ENCODE measurements around the gene GIT2.
A peak's percentile ranks its signal among the peaks of the same experiment; 100 is the strongest.
"Not testable (repeated sequence)": the region's sequence is repeated elsewhere in the genome, so short reads cannot be mapped to it uniquely, and the experiment has no call there.

Gene GIT2

DNA sequence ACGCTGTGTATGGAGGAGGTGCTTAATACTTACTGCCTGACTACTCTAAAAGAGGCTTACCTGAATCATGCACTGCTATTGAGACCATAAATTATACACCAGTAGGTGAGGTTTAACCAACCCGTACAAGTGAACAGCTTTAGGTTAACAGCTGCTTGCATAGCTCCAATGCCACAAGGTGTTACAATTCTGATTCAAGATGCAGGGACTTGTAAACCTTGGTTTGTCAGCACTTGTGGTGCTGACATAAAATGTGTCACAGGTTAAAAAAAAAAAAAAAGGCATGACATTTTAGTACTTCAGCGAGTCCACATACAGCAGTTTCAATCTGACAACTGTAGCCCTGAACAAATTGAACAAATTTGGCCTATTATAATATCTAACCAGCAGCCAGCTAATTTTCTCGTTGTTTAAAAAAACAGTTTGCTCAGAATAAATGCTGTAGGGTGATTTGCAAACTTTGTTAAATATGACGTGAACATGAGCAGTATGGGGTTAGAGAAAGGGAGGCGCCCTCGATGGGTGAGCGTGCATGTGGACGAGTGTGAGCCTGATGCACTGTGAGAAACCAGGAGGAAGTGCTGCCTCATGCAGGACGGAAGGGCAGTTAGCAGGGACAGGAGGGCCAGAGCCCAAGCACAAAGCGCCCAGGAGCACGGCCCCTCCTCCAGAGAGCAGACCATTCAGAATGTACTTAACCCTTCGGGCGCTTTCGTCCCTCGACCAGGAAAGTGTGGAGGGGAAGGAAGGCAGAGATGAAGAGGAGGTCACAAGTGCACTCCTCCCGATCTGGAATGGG lies 51.4 kb downstream of the GIT2 start:
- peak; percentile 27 for DNase-seq (ENCODE audit: low read depth)

GRCh38 chr12:109943811-109944210 lies 52.4 kb downstream of the GIT2 start:
- peak; percentile 35 for DNase-seq (ENCODE audit: low read depth)

- no peak for DNase-seq (ENCODE audit: low read depth)
Observed at GRCh38 chr12:109940339-109940923, 55.7 kb downstream of the GIT2 start.

GRCh38 chr12:109939504-109939903 lies 56.7 kb downstream of the GIT2 start:
- no peak for DNase-seq (ENCODE audit: low read depth)

GRCh38 chr12:109938947-109939346 lies 57.2 kb downstream of the GIT2 start:
- no peak for DNase-seq (ENCODE audit: low read depth)

DNA sequence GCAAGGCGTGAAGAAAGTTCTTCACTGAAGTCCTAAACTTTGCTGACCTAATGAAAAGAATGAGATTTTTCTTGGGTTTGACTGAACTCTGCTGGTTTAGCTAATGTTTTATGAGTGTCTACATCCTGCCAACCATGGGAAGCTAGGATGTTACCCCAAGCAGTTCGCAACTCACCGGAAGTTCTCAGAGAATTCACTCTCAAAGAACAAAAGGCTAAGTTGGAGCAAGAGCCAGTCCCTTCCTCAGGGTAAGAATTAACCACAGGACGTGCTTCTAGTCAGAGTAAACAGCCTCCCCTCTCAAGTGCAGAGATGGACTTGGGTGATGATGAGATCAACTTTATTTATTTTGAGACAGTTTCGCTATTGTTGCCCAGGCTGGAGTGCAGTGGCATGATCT lies 58.8 kb downstream of the GIT2 start:
- DNase-seq (ENCODE audit: low read depth): no peak

- peak; percentile 15 for DNase-seq (ENCODE audit: low read depth)
Observed at GRCh38 chr12:109934026-109934425, 62.1 kb downstream of the GIT2 start.

DNA sequence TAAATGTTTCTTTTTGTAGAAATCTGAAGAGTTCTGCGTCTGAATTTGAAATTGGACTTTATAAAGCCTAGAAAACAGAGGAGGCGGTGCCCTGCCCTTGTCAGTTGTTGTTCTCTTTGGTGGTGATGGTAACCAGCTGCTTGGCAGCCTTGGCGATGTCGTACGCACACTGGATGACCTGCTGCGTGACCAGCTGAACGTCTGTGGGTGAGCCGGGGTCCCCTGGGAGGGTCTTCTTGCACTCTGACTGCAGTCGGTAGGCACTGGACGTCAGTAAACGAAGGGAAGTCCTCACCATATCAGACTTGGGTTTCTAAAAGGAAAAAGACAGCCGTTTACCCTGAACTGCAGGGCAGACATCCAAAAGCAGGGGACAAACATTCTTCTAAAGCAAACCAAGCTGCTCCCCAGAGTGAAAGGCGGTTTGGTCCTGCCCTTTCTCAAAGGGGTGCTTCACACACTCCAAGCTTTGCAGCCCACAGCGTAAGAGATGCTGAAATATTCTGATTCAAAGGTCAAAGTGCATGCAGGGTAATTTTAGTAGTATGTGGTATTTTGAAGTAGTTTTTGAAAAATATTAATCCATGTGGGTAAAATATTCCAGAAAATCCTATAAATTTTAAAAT lies 63.2 kb downstream of the GIT2 start:
- DNase-seq (ENCODE audit: low read depth): no peak

GRCh38 chr12:109931143-109931542 lies 65.0 kb downstream of the GIT2 start:
- DNase-seq (ENCODE audit: low read depth): no peak

DNA sequence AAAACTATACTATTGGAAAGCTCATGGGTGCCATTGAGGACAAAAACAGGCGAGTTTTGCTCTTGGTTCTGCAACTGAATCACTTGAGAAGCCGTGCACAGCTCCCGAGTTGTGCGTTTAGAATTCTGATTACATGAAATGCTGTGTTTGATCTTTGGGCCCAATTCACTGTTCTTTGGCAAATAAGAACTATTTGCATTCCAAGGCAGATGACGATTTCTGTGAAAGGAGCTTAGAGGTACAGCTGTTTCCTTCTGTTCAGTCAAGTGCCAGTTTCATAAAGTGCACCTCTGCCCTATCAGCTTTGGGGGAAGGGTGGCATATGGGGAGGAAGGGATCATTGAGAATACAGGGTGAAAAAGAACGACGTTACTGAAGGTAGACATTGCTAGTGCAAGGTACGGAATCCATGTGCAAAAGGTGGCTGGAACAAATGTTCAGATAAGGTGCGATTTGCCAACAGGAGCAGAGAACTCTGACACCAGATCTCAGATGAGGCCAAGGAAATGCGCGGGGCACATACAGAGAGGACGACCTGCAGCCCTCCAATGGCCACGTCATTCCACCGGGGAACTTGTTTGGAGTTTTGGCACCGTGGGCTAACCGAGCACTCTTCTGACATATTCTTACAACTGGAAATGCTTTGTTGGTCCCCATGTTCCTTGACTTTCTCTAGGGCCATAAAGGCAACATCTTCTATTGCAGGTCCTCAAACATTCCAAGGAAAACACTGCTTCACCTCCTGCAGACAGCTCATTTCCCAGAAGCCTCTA lies 66.0 kb downstream of the GIT2 start:
- DNase-seq (ENCODE audit: low read depth): no peak

DNA sequence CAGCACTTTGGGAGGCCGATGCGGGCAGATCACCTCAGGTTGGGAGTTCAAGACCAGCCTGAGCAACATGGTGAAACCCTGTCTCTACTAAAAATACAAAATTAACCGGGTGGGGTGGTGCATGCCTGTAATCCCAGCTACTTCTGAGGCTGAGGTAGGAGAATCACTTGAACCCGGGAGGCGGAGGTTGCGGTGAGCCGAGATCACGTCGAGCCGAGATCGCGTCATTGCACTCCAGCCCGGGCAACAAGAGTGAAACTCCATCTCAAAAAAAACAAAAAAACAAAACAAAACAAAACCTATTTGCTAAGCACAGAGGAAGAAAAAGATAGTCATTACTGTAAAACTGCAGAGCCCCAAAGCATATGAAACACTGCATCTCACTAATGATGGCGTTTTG lies 66.8 kb downstream of the GIT2 start:
- DNase-seq (ENCODE audit: low read depth): not testable (repeated sequence)

DNA sequence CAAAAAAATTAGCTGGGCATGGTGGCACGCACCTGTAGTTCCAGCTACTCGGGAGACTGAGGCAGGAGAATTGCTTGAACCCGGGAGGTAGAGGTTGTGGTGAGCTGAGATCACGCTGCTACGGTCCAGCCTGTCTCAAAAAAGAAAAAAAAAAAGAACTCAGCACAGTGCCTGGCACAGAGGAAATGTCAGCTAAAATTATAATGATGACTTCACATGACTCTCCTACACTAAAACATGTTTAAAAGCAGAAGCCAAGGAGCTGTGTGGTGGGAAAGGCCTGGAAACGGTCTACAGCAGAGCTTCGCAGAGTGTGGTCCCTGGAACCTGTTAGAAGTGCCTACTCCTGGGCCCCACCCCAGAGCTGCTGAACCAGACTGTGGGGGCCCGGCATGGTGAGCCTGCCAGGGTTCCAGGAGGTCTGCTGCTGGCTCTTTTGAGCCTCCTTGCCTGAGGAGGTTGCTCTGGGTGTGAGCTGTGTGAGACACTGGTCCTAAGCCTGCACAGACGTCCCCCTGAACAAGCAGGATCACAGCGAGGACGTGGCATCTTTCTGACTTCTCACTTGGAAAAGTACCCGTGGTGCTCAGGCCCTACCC lies 68.0 kb downstream of the GIT2 start:
- DNase-seq (ENCODE audit: low read depth): no peak

GRCh38 chr12:109927622-109928021 lies 68.5 kb downstream of the GIT2 start:
- DNase-seq (ENCODE audit: low read depth): peak; percentile 47

DNA sequence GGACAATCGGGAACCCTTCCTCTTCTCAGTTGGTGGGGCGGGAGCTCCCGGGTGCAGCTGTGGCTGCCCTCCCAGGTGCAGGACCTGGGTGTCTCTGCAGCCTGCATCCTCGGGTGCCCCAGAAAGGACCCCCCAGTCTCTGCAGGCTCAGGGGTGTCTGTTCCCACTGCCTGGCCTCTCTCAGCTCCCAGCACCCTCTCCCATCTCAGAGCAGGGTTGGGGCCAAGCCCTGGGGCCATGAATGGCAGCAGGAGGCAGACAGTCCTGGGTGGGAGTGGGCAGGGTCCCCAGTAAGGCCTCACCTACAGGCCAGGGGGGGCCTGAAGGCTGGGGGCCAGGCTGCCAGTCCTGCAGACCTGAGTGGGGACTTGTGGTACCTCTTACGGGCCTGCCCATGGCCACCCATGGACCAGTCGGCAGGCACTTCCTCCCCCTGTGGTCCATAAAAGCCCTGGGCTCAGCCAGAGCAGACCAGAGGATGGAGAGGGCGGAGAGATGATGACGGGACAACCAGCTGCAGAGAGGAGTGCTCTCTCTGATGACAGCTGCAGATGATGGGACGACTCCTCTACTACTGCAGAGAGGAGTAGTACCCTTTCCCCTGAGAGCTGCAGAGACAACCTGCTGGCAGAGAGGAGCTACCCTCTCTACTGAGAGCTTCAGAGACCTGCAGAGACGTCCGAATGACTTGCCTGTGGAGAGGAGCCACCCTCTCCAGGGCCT lies 69.5 kb downstream of the GIT2 start:
- DNase-seq (ENCODE audit: low read depth): no peak

DNA sequence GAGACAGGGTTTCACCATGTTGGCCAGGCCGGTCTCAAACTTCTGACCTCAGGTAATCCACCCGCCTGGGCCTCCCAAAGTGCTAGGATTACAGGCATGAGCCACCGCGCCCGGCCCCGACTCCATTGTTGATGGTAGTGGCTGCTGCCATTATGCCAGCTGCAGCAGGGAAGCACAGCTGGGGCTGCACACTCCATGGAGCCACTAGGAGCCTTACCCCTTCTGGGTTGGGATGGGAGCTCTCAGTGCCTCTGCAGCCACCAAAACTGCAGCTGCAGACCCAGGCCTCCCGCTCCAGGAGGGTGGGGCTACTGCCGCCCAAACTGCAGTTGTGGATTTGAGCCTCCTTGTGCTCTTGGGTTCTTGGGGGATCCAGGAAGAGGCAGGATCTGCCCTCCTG lies 70.2 kb downstream of the GIT2 start:
- no peak for DNase-seq (ENCODE audit: low read depth)

DNA sequence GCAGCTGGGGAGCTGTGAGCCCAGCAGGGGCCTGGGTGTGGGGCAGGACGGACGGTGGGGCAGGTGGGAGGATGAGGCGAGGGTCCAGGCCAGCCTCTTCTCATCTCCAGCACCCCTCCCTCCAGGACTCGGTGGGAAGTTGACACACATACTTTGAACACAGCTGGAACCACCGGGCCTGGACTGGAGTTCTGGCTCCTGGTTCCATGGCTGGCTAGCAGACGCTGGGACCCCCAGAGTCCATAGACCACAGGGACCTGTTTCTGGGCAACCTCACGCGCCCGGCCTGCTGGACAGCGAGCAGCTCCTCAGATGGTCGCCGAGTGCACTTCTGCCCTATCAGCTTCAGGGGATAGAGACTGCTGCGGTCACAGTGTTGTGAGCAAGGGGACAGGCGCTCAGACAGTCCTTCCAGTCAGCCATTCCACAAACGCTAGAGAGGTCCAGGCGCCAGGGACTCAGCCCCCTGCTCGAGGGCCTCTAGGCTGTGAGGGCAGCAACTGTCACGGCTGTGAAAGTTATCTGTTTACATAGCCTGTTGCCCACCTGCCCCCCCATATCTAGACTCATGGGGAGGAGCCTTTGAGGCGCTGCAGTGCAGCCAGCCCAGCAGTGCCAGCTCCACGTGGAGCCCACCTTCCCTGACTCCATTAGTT lies 70.9 kb downstream of the GIT2 start:
- no peak for DNase-seq (ENCODE audit: low read depth)

GRCh38 chr12:109923481-109924245 lies 72.5 kb downstream of the GIT2 start:
- DNase-seq (ENCODE audit: low read depth): no peak

DNA sequence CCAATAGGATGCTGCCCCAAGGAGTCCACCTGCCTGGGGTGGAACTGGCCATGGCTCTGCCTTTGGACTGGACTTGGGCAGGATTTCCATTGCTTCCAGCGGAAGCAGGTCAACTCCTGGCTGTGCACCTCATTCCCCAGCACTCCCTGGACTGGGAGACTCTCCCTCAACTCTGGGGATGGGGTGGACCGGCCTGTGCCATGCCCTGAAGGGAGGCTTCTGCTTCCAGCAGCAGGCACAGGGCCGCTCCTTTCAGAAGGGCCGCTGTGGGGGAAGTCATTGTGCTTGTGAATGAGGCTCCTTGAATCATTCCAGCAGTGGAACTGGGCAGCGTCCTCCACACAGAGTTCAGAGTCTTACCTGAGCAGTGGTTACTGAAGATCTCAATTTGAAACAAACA lies 73.1 kb downstream of the GIT2 start:
- DNase-seq (ENCODE audit: low read depth): no peak

GRCh38 chr12:109921982-109922381 lies 74.2 kb downstream of the GIT2 start:
- no peak for DNase-seq (ENCODE audit: low read depth)

GRCh38 chr12:109920261-109920780 lies 75.8 kb downstream of the GIT2 start:
- no peak for DNase-seq (ENCODE audit: low read depth)

Measured in amniotic epithelial cell (primary cell).